ENCODE results near the gene S100A11. TPM values are rescaled to one million over a fixed set of nuclear protein-coding genes. Genes with fewer than 3 reads are reported as not detected.

The S100A11 gene
- polyA plus RNA-seq, 1 of the 3 experiments (the other 2 are of a cell fraction): 736 TPM

DNA sequence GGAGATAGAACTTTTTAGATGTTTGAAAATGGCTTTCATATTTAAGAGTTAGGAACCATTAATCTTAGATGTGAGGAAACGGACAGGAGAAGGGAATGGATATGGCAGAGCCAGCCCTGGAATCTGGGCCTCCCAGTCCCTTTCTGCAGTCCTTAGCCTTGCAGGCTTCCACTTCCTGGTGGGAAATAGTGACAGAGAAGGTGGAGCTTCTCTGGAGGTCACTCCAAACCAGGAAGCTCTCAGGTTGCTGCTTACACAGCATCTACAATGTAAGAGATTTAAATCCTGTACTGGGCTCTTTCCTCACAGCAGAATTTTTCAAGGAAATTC, 2.5 kb downstream of the S100A11 start:
- peak overlapping the region; percentile 25; the same call in 1 of the 2 replicates for H2AFZ ChIP-seq (ENCODE audit: low read depth)
- CTCF ChIA-PET: interaction anchor here (0.7 to 2.8 kb wide), 11 partner anchors 10 to 424 kb away, joined by 3 to 13 read pairs (median 4); no protein-coding TSS in a partner anchor
- DNase-seq: no peak

DNA sequence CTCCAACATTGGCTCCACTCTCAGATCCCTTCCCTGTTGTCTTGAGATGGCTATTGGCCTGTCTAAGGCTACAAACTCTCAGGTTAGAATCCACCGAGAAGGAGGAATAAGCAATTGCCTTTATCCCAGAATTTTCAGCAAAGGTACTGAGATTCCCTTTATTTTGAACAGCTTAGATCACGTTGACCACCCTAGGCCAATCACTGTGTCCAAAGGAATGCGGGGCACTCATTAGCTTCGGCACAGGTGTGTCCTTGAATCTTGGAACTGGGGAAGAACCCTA, 6.9 kb downstream of the S100A11 start:
- ChIA-PET POLR2A (no interaction called here), CTCF (interaction anchor here (1.7 kb wide), 1 partner anchor 28 kb away, joined by 6 read pairs; no protein-coding TSS in a partner anchor)
- peaks cover 18% of the 10 kb centered on the region for H4K20me1 ChIP-seq (ENCODE audit: insufficient read depth)
- no peaks in the 10 kb centered on the region for H3K9me2 ChIP-seq
- H3K9me3 ChIP-seq: no peaks in the 10 kb centered on the region
- no peak overlapping the region for H3K4me2 ChIP-seq
- no peak for TF ChIP-seq FOXJ3 (CRISPR knock-in tag; IDR thresholded peaks at IDR 0.05)
- TF ChIP-seq, protein P1, sequence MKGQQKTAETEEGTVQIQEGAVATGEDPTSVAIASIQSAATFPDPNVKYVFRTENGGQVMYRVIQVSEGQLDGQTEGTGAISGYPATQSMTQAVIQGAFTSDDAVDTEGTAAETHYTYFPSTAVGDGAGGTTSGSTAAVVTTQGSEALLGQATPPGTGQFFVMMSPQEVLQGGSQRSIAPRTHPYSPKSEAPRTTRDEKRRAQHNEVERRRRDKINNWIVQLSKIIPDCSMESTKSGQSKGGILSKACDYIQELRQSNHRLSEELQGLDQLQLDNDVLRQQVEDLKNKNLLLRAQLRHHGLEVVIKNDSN (IDR thresholded peaks at IDR 0.05; ENCODE audit: borderline replicate concordance, low read depth): no peak
- TF ChIP-seq SMC3 (IDR thresholded peaks at IDR 0.05; ENCODE audit: low read depth, low read length): no peak
- TF ChIP-seq YY1 (IDR thresholded peaks at IDR 0.05; ENCODE audit: low read depth): no peak
- TF ChIP-seq GABPA (IDR thresholded peaks at IDR 0.05; ENCODE audit: low read depth): no peak
- TF ChIP-seq ELF1 (IDR thresholded peaks at IDR 0.05): no peak
- TF ChIP-seq, protein P2, sequence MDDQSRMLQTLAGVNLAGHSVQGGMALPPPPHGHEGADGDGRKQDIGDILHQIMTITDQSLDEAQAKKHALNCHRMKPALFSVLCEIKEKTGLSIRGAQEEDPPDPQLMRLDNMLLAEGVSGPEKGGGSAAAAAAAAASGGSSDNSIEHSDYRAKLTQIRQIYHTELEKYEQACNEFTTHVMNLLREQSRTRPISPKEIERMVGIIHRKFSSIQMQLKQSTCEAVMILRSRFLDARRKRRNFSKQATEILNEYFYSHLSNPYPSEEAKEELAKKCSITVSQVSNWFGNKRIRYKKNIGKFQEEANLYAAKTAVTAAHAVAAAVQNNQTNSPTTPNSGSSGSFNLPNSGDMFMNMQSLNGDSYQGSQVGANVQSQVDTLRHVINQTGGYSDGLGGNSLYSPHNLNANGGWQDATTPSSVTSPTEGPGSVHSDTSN (IDR thresholded peaks at IDR 0.05): no peak
- TF ChIP-seq, protein P3, sequence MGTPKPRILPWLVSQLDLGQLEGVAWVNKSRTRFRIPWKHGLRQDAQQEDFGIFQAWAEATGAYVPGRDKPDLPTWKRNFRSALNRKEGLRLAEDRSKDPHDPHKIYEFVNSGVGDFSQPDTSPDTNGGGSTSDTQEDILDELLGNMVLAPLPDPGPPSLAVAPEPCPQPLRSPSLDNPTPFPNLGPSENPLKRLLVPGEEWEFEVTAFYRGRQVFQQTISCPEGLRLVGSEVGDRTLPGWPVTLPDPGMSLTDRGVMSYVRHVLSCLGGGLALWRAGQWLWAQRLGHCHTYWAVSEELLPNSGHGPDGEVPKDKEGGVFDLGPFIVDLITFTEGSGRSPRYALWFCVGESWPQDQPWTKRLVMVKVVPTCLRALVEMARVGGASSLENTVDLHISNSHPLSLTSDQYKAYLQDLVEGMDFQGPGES (IDR thresholded peaks at IDR 0.05; ENCODE audit: low read depth, low read length): no peak
- TF ChIP-seq SIN3A (IDR thresholded peaks at IDR 0.05; ENCODE audit: borderline replicate concordance, low read depth, low read length): no peak
- no peak for TF ChIP-seq MEF2A (IDR thresholded peaks at IDR 0.05; ENCODE audit: borderline replicate concordance, low read depth)
- no peak for TF ChIP-seq MXI1 (IDR thresholded peaks at IDR 0.05; ENCODE audit: low read depth, low read length)
- no peak for TF ChIP-seq POLR2AphosphoS5 (IDR thresholded peaks at IDR 0.05; ENCODE audit: low read depth, low read length)
- TF ChIP-seq RFX5 (IDR thresholded peaks at IDR 0.05; ENCODE audit: low read length): no peak
- no peak for TF ChIP-seq FOSL2 (IDR thresholded peaks at IDR 0.05; ENCODE audit: borderline replicate concordance, low read depth)
- TF ChIP-seq, protein P4, sequence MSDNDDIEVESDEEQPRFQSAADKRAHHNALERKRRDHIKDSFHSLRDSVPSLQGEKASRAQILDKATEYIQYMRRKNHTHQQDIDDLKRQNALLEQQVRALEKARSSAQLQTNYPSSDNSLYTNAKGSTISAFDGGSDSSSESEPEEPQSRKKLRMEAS (IDR thresholded peaks at IDR 0.05; ENCODE audit: low read depth): no peak
- H3K79me2 ChIP-seq (ENCODE audit: insufficient read depth): peaks cover 26% of the 10 kb centered on the region
- DNase-seq: no peak
- peak overlapping the region in 1 of 2 experiments; percentile 40; a peak in 2 of 4 replicates for H3K27ac ChIP-seq (ENCODE audit: low read depth in 2 of 2, low read length in 1 of 2)
- H3K36me3 ChIP-seq (replicated peaks in 1 of 2; ENCODE audit: control insufficient read depth in 1 of 2, insufficient read depth in 2 of 2, low read length in 1 of 2): peaks cover 30 to 38% of the 10 kb centered on the region in 2 experiments
- H3F3A ChIP-seq (replicated peaks; ENCODE audit: insufficient read depth): peaks cover 55% of the 10 kb centered on the region
- no peak overlapping the region for H2AFZ ChIP-seq (ENCODE audit: low read depth)
- no peak overlapping the region for H3K9ac ChIP-seq
- H3K27me3 ChIP-seq (ENCODE audit: insufficient read depth): peaks cover 4% of the 10 kb centered on the region; the same call in 1 of the 2 replicates
- H3K4me1 ChIP-seq (ENCODE audit: control insufficient read depth in 1 of 2, insufficient read depth in 2 of 2, low read depth in 1 of 2, low read length in 1 of 2): peaks cover 12 to 26% of the 10 kb centered on the region in 2 experiments; a peak in 2 of 4 replicates
- WGBS (ENCODE audit: low lambda C conversion rate): 45% methylated on average over 4 of the region's 4 CpGs
- no peak overlapping the region for H3K4me3 ChIP-seq (ENCODE audit: low read depth in 2 of 2, low read length in 1 of 2)

More for the DNA sequence above, 2.5 kb downstream of the S100A11 start:
- Histone ChIP-seq H3K9me2 (no peaks in the 10 kb centered on the region), H3K36me3 (replicated peaks in 1 of 2; ENCODE audit: control insufficient read depth in 1 of 2, insufficient read depth in 2 of 2, low read length in 1 of 2) (peaks cover 30 to 39% of the 10 kb centered on the region in 2 experiments), H3K4me1 (ENCODE audit: control insufficient read depth in 1 of 2, insufficient read depth in 2 of 2, low read depth in 1 of 2, low read length in 1 of 2) (peaks cover 12 to 27% of the 10 kb centered on the region in 2 experiments; a peak in 2 of 4 replicates), H3K27me3 (ENCODE audit: insufficient read depth) (peaks cover 6% of the 10 kb centered on the region; the same call in 1 of the 2 replicates), H3F3A (replicated peaks; ENCODE audit: insufficient read depth) (peaks cover 60% of the 10 kb centered on the region), H3K9me3 (no peaks in the 10 kb centered on the region), H4K20me1 (ENCODE audit: insufficient read depth) (peaks cover 18% of the 10 kb centered on the region), H3K27ac (ENCODE audit: low read depth in 2 of 2, low read length in 1 of 2) (peak overlapping the region; percentile 93 to 94; a peak in 2 of 4 replicates), H3K4me2 (peak overlapping the region; percentile 88), H3K79me2 (ENCODE audit: insufficient read depth) (peaks cover 49% of the 10 kb centered on the region), H3K4me3 (ENCODE audit: low read depth in 2 of 2, low read length in 1 of 2) (peak overlapping the region; percentile 69 to 91; a peak in 3 of 4 replicates), H3K9ac (peak overlapping the region; percentile 99; the same call in 1 of the 2 replicates)
- WGBS (ENCODE audit: low lambda C conversion rate): 17% methylated on average over 1 of the region's 1 CpG
- POLR2A ChIA-PET: no interaction called here
- TF ChIP-seq, protein P1 (IDR thresholded peaks at IDR 0.05; ENCODE audit: borderline replicate concordance, low read depth): no peak
- TF ChIP-seq ELF1 (IDR thresholded peaks at IDR 0.05) (peak; percentile 58; the same call in 1 of the 2 replicates), MEF2A (IDR thresholded peaks at IDR 0.05; ENCODE audit: borderline replicate concordance, low read depth) (0 out of 2 replicates have a peak, but pooled peaks have one; percentile 1)
